ENCODE data around the gene IGSF3. TPM values are rescaled to one million over a fixed set of nuclear protein-coding genes. Genes with fewer than 3 reads are reported as not detected.

IGSF3 gene
- polyA plus RNA-seq, 1 donor (not counting 4 experiments of a cell fraction or from before 2014, with no cell fraction given), result 47.4 TPM

GRCh38 chr1:116678732-116679090 lies 11.2 kb upstream of the IGSF3 start:
- H3K79me2 ChIP-seq (ENCODE audit: control insufficient read depth, insufficient read depth, low read length), result no peaks in the 10 kb centered on the region
- H2AFZ ChIP-seq (ENCODE audit: control insufficient read depth, low read length), result no peak overlapping the region
- H3K27ac ChIP-seq (ENCODE audit: control insufficient read depth, insufficient read depth, low read length), result no peak overlapping the region
- no peaks in the 10 kb centered on the region for H3K9me1 ChIP-seq (ENCODE audit: control insufficient read depth, extremely low read depth, insufficient read depth, low read length)
- no peak overlapping the region for H3K9ac ChIP-seq (ENCODE audit: control insufficient read depth, extremely low read depth, insufficient read depth, low read length)
- dilution Hi-C loops (cut with MboI; ENCODE audit: extremely low pct_ligation_motif_present, low sequenced_read_pairs), result no loop called here
- no peak for FAIRE-seq
- no peaks in the 10 kb centered on the region for H4K20me1 ChIP-seq (ENCODE audit: control insufficient read depth, extremely low read depth, insufficient read depth, low read length)
- H3K4me1 ChIP-seq (ENCODE audit: control insufficient read depth, extremely low read depth, insufficient read depth, low read length), result peaks cover 54% of the 10 kb centered on the region
- no peak for DNase-seq (ENCODE audit: low read depth, low spot score)
- no peak overlapping the region for H3K4me3 ChIP-seq (ENCODE audit: control insufficient read depth in 2 of 3, extremely low read depth in 1 of 3, insufficient read depth in 2 of 3, low read depth in 1 of 3, low read length in 3 of 3)
- no peaks in the 10 kb centered on the region for H3K36me3 ChIP-seq (ENCODE audit: control insufficient read depth in 2 of 2, extremely low read depth in 1 of 2, insufficient read depth in 2 of 2, low read length in 2 of 2)
- H3K27me3 ChIP-seq (ENCODE audit: control insufficient read depth, extremely low read depth, insufficient read depth, low read length), result no peaks in the 10 kb centered on the region
- no peak overlapping the region for H3K4me2 ChIP-seq (ENCODE audit: control insufficient read depth, extremely low read depth, insufficient read depth, low read depth, low read length)
- TF ChIP-seq CTCF (optimal IDR thresholded peaks at IDR 0.05 in 1 of 3, IDR thresholded peaks at IDR 0.05 in 1 of 3, conservative IDR thresholded peaks at IDR 0.05 in 1 of 3; ENCODE audit: extremely low read depth in 1 of 3, insufficient read depth in 2 of 3, low read length in 3 of 3), result no peak
- no peaks in the 10 kb centered on the region for H3K9me3 ChIP-seq (ENCODE audit: control insufficient read depth, low read depth, low read length)

GRCh38 chr1:116677474-116678062 lies 10.0 kb upstream of the IGSF3 start:
- Histone ChIP-seq H3K4me1 (ENCODE audit: control insufficient read depth, extremely low read depth, insufficient read depth, low read length) (peaks cover 48% of the 10 kb centered on the region), H3K27me3 (ENCODE audit: control insufficient read depth, extremely low read depth, insufficient read depth, low read length) (no peaks in the 10 kb centered on the region), H2AFZ (ENCODE audit: control insufficient read depth, low read length) (peak overlapping the region; percentile 62), H3K9ac (ENCODE audit: control insufficient read depth, extremely low read depth, insufficient read depth, low read length) (no peak overlapping the region), H3K79me2 (ENCODE audit: control insufficient read depth, insufficient read depth, low read length) (no peaks in the 10 kb centered on the region), H3K4me2 (ENCODE audit: control insufficient read depth, extremely low read depth, insufficient read depth, low read depth, low read length) (peak overlapping the region; percentile 49), H3K27ac (ENCODE audit: control insufficient read depth, insufficient read depth, low read length) (no peak overlapping the region), H3K9me3 (ENCODE audit: control insufficient read depth, low read depth, low read length) (no peaks in the 10 kb centered on the region), H3K4me3 (ENCODE audit: control insufficient read depth in 2 of 3, extremely low read depth in 1 of 3, insufficient read depth in 2 of 3, low read depth in 1 of 3, low read length in 3 of 3) (no peak overlapping the region), H3K9me1 (ENCODE audit: control insufficient read depth, extremely low read depth, insufficient read depth, low read length) (no peaks in the 10 kb centered on the region), H4K20me1 (ENCODE audit: control insufficient read depth, extremely low read depth, insufficient read depth, low read length) (no peaks in the 10 kb centered on the region), H3K36me3 (ENCODE audit: control insufficient read depth in 2 of 2, extremely low read depth in 1 of 2, insufficient read depth in 2 of 2, low read length in 2 of 2) (no peaks in the 10 kb centered on the region)
- TF ChIP-seq EZH2 (IDR thresholded peaks at IDR 0.05; ENCODE audit: low read length) (no peak), CTCF (optimal IDR thresholded peaks at IDR 0.05 in 1 of 3, IDR thresholded peaks at IDR 0.05 in 1 of 3, conservative IDR thresholded peaks at IDR 0.05 in 1 of 3; ENCODE audit: extremely low read depth in 1 of 3, insufficient read depth in 2 of 3, low read length in 3 of 3) (no peak)
- dilution Hi-C loops (cut with MboI; ENCODE audit: extremely low pct_ligation_motif_present, low sequenced_read_pairs), result no loop called here
- FAIRE-seq (peak; percentile 92), DNase-seq (ENCODE audit: low read depth, low spot score) (no peak)

Measured in keratinocyte (primary cell).